HEK293T (cell line): ENCODE data around the gene CHRM5.

Experiments
- CTCF ChIA-PET: fragments of 350-600 bp; formaldehyde crosslinking; extraction: SDS; loops from one replicate; lab custom pipeline; 2021; ENCODE audit warnings: antibody characterized with exemption, inconsistent platforms; lab: Yijun Ruan, JAX
- POLR2A ChIA-PET: fragments of 350-600 bp; formaldehyde crosslinking; extraction: SDS; loops from one replicate; lab custom pipeline; 2020; ENCODE audit warnings: antibody characterized with exemption, inconsistent platforms; lab: Yijun Ruan, JAX
- DNase-seq: peaks from one replicate; pipeline ENCODE4 v3.0.0; 2012; ENCODE audit warnings: mixed read lengths; ENCODE audit errors: extremely low spot score
- ARNT ChIP-seq: fragments of 450-650 bp; IDR thresholded peaks from 2 replicates; pipeline ENCODE4 v1.6.1; 2017; ENCODE audit warnings: mild to moderate bottlenecking
- BHLHE40 ChIP-seq: fragments of 450-650 bp; IDR thresholded peaks from 2 replicates; pipeline ENCODE4 v1.6.1; 2016; ENCODE audit warnings: mild to moderate bottlenecking, moderate library complexity, borderline replicate concordance
- CTBP1 ChIP-seq: fragments of 450-650 bp; IDR thresholded peaks from 2 replicates; pipeline ENCODE4 v1.6.1; 2016; ENCODE audit warnings: borderline replicate concordance
- ELF4 ChIP-seq: fragments of 450-650 bp; IDR thresholded peaks from 2 replicates; pipeline ENCODE4 v1.6.1; 2017; ENCODE audit warnings: antibody characterized with exemption
- FOXA1 ChIP-seq: fragments of 450-650 bp; IDR thresholded peaks from 2 replicates; pipeline ENCODE4 v1.6.1; 2016; ENCODE audit warnings: mild to moderate bottlenecking
- FOXK2 ChIP-seq: fragments of 450-650 bp; IDR thresholded peaks from 2 replicates; pipeline ENCODE4 v1.6.1; 2016; ENCODE audit warnings: mild to moderate bottlenecking
- FOXM1 ChIP-seq: fragments of 450-650 bp; IDR thresholded peaks from 2 replicates; pipeline ENCODE4 v1.6.1; 2017; ENCODE audit warnings: mild to moderate bottlenecking, borderline replicate concordance
- HDGF ChIP-seq: fragments of 450-650 bp; IDR thresholded peaks from 2 replicates; pipeline ENCODE4 v1.6.1; 2017; ENCODE audit warnings: antibody characterized with exemption, borderline replicate concordance
- L3MBTL2 ChIP-seq: fragments of 450-650 bp; conservative IDR thresholded peaks from 2 replicates; pipeline ENCODE4 v1.6.1; 2016; ENCODE audit warnings: mild to moderate bottlenecking
- LEF1 ChIP-seq: fragments of 450-650 bp; IDR thresholded peaks from 2 replicates; pipeline ENCODE4 v1.6.1; 2017; ENCODE audit warnings: mild to moderate bottlenecking, borderline replicate concordance
- NFRKB ChIP-seq: fragments of 450-650 bp; IDR thresholded peaks from 2 replicates; pipeline ENCODE4 v1.6.1; 2016; ENCODE audit warnings: mild to moderate bottlenecking, moderate library complexity
- SP1 ChIP-seq: fragments of 450-650 bp; IDR thresholded peaks from 2 replicates; pipeline ENCODE4 v1.6.1; 2017
- SUZ12 ChIP-seq: fragments of 450-650 bp; IDR thresholded peaks from 2 replicates; pipeline ENCODE4 v1.6.1; 2016; ENCODE audit warnings: mild to moderate bottlenecking
- TARDBP ChIP-seq: fragments of 450-650 bp; IDR thresholded peaks from 2 replicates; pipeline ENCODE4 v1.6.1; 2016
- ZNF384 ChIP-seq: fragments of 450-650 bp; IDR thresholded peaks from 2 replicates; pipeline ENCODE4 v1.6.1; 2016
- TF ChIP-seq, protein P1 (sequence below): fragments of 450-650 bp; IDR thresholded peaks from 2 replicates; pipeline ENCODE4 v1.6.1; 2016

The CHRM5 gene

DNA sequence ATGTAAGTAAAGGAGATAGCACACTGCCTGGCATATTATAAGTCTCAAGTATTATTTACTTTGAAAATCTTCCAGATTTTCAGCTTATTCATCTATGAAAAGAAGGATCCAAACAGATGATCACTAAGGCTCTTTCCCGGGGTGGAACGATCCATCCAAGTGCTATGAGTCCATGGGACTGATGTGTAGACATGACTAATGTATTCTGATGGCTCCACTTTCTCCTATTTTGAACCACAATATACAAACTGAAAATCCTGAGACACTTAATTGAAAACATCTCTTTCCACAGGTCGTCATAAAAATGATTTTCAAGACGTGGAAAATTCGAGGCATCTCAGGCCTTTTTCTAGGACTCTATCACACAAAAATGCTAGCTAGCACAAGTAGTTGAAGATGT is 33.4 kb upstream of the CHRM5 start:
- TF ChIP-seq LEF1: no peak
- ChIA-PET CTCF (interaction anchor here (0.6 kb wide), 1 partner anchor 123 kb away, joined by 4 read pairs; no protein-coding TSS in a partner anchor), POLR2A (no interaction called here)
- no peak for DNase-seq

DNA sequence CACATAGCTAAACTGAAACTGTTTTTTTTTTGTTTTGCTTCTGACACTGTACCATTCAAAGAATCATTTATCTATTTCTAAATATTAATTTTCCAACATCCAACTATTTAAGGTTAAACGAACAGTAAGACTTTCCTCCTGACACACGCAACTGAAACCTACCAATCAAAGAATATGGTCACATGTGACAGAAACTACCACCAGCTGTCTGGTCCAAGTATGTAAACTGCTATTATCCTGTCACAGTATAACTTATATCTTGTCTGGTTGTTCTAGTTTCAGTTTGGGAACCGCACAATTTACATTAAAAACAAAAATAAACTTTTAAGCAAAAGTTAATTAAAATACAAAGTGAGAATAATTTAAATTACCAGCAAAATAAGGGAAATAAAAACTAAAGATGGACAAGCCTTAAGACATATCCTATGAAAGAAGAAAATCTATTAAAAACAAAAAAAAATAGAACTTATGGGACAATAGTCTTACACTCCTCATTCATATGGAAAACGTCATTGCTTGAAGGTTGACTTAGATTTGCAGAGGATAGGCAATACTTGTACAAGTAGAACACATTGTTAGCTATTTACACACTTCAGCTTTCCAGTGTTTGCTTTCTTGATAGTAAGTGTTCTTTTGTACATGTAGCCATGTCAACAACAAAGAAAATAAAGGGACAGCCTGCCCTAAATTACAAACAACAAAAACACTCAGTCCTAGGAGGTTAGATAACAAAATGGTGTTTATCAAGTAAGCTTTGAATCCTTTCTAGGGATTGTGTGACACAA is 26.8 kb upstream of the CHRM5 start:
- ChIA-PET CTCF (interaction anchor here (0.9 kb wide), 1 partner anchor 25 kb away, joined by 3 read pairs; no protein-coding TSS in a partner anchor), POLR2A (no interaction called here)
- TF ChIP-seq HDGF (no peak), BHLHE40 (no peak), FOXM1 (no peak), SP1 (no peak), TARDBP (no peak), ZNF384 (no peak), FOXA1 (no peak), SUZ12 (no peak), LEF1 (no peak), L3MBTL2 (no peak), ELF4 (no peak), FOXK2 (no peak), ARNT (no peak), CTBP1 (no peak), NFRKB (no peak)
- TF ChIP-seq, protein P1, sequence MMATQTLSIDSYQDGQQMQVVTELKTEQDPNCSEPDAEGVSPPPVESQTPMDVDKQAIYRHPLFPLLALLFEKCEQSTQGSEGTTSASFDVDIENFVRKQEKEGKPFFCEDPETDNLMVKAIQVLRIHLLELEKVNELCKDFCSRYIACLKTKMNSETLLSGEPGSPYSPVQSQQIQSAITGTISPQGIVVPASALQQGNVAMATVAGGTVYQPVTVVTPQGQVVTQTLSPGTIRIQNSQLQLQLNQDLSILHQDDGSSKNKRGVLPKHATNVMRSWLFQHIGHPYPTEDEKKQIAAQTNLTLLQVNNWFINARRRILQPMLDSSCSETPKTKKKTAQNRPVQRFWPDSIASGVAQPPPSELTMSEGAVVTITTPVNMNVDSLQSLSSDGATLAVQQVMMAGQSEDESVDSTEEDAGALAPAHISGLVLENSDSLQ: no peak
- DNase-seq: no peak

DNA sequence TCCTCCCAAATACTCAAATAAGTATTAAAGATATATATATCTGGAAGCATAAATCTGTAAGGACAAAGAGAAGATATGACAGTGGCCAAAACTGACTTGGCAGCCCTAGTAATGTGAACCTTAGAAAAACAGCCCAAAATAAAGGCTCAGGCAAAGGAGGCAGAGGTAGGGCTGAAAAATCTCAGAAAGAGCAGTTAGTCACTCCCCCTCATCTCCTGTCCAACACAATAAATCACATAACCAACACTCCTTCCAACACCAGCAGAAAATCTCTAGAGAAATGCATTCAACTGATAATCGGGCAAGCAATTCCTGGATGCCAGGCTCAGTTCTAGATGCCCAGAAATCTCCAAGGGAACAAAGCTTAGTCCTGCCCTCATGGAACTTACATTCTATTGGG is 22.1 kb upstream of the CHRM5 start:
- CTCF ChIA-PET: no interaction called here
- no peak for DNase-seq
- no peak for TF ChIP-seq BHLHE40
- TF ChIP-seq FOXK2: no peak
- TF ChIP-seq TARDBP: no peak
- no peak for TF ChIP-seq NFRKB
- TF ChIP-seq, protein P1: no peak
- TF ChIP-seq HDGF: no peak
- no peak for TF ChIP-seq ARNT
- no peak for TF ChIP-seq CTBP1
- TF ChIP-seq SP1: no peak
- no peak for TF ChIP-seq FOXA1
- TF ChIP-seq SUZ12: no peak
- no peak for TF ChIP-seq L3MBTL2
- TF ChIP-seq LEF1: no peak
- TF ChIP-seq FOXM1: no peak
- TF ChIP-seq ELF4: no peak
- POLR2A ChIA-PET: no interaction called here

DNA sequence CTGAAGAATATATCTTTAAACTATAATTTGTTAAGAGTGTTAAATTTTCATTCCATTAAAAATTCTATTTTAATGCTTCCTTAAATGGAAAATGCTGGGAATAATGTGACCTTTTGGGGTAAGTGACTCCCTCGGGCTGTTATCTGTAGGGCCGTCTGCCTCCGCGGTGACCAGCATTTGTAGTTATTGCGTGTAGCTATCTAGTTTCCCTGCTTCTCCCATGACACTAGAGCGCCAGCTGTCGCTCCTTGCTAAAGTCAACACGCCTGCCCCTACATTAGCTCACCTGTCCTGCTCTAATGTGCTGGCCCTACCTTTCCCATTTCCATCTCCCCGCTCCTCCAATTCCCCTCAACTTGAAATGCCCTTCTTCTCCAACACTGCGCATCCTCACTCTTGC is 12.4 kb upstream of the CHRM5 start:
- no peak for DNase-seq
- ChIA-PET POLR2A (no interaction called here), CTCF (no interaction called here)
- TF ChIP-seq SUZ12 (no peak), LEF1 (no peak), BHLHE40 (no peak), L3MBTL2 (no peak), ARNT (no peak), HDGF (no peak), SP1 (no peak), ZNF384 (no peak), FOXA1 (no peak), NFRKB (no peak)

DNA sequence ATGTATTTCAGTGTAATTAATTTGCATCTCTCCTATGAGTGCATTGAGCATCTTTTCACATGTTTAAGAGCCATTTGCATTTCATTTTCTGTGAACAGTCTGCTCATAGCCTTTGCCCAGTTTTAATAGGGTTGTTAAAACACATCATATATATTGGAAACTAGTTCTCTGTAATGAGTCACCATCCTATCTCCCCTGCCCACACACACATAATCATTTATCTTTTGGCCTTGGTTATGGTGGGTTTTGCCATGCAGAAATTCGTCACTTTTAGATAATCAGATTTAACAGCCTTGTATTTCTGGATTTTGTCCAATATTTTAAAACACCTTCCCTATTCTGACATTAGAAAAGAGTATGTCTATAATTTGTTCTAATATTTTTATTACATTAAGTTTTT is 11.9 kb upstream of the CHRM5 start:
- CTCF ChIA-PET: no interaction called here
- no peak for DNase-seq
- TF ChIP-seq ZNF384 (no peak), LEF1 (no peak), ELF4 (no peak), FOXM1 (no peak), FOXA1 (no peak), FOXK2 (no peak), SUZ12 (no peak)
- TF ChIP-seq, protein P1: no peak
- POLR2A ChIA-PET: no interaction called here

DNA sequence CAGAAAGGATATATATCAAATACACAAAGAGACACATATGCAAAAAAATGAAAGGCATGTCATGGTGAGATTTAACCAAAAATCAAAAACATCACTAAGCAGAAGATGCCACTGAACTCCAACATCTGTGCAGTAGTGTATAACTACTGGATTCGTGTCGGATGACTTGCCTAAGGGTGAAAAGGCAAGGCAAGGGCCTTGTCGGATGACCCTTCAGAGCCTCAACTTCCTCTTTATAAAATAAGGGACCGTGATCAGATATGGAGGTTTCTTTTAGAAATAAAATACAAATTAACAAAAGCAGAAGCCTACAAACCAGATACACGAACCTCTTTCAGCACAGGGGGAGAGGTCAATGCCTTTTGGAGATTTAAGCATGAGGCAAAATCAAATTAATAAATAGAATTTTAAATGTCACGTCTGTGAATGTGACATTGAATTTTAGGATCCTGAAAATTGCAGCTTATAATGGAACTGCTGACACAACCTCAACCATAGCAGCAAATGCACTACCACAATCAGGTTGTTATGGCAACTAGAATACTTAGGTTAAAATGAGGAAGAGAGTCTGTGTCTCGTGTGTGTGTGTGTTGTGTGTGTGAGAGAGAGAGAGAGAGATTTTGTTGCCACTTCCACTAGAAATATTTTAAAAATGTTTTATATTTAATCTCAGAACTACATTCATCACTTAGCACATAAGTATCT is 8.3 kb upstream of the CHRM5 start:
- ChIA-PET POLR2A (no interaction called here), CTCF (no interaction called here)
- TF ChIP-seq FOXK2 (no peak), SUZ12 (no peak), HDGF (no peak), FOXA1 (no peak), LEF1 (no peak), CTBP1 (no peak), BHLHE40 (no peak), SP1 (no peak), FOXM1 (no peak), NFRKB (no peak), TARDBP (no peak), ELF4 (no peak), L3MBTL2 (no peak), ZNF384 (no peak), ARNT (no peak)
- TF ChIP-seq, protein P1: no peak
- no peak for DNase-seq
